H9 (cell line): ENCODE measurements around the gene SPATA6. TPM values are rescaled to one million over a fixed set of nuclear protein-coding genes. Genes with fewer than 3 reads are reported as not detected.

Experiments used
- DNase-seq: peaks from one replicate; pipeline ENCODE4 v3.0.0-alpha.2; 2017
- H2AFZ ChIP-seq: one replicate; pipeline ENCODE4 v1.6.1; 2013; ENCODE audit warnings: mild to moderate bottlenecking, low read length, control low read depth, moderate library complexity
- H2AK5ac ChIP-seq: 2 replicates; pipeline ENCODE4 v1.6.1; 2013; ENCODE audit warnings: low read length, control low read depth, mixed read lengths; ENCODE audit not compliant: insufficient read length
- H2BK120ac ChIP-seq: one replicate; pipeline ENCODE4 v1.6.1; 2013; ENCODE audit warnings: low read depth, mild to moderate bottlenecking, low read length, control low read depth, inconsistent platforms; ENCODE audit not compliant: poor library complexity, severe bottlenecking
- H2BK12ac ChIP-seq: 2 replicates; pipeline ENCODE4 v1.6.1; 2013; ENCODE audit warnings: low read length, control low read depth, mixed read lengths, low read depth; ENCODE audit not compliant: insufficient read length
- H2BK15ac ChIP-seq: 2 replicates; pipeline ENCODE4 v1.6.1; 2013; ENCODE audit warnings: low read depth, low read length, control low read depth
- H2BK20ac ChIP-seq: one replicate; pipeline ENCODE4 v1.6.1; 2013; ENCODE audit warnings: low read depth, mild to moderate bottlenecking, low read length, control low read depth, inconsistent platforms; ENCODE audit not compliant: poor library complexity, severe bottlenecking
- H2BK5ac ChIP-seq: 2 replicates; pipeline ENCODE4 v1.6.1; 2013; ENCODE audit warnings: low read length, control low read depth, mixed read lengths; ENCODE audit not compliant: insufficient read length
- H3K14ac ChIP-seq: 2 replicates; pipeline ENCODE4 v1.6.1; 2013; ENCODE audit warnings: low read length, control low read depth; ENCODE audit not compliant: insufficient read depth
- H3K18ac ChIP-seq: 2 replicates; pipeline ENCODE4 v1.6.1; 2013; ENCODE audit warnings: low read depth, mild to moderate bottlenecking, mixed read lengths, low read length, control low read depth; ENCODE audit not compliant: insufficient read length
- H3K23ac ChIP-seq: 2 replicates; pipeline ENCODE4 v1.6.1; 2013; ENCODE audit warnings: low read length, control low read depth, mixed read lengths, low read depth; ENCODE audit not compliant: insufficient read length
- H3K23me2 ChIP-seq: 2 replicates; pipeline ENCODE4 v1.6.1; 2013; ENCODE audit warnings: low read depth, mild to moderate bottlenecking, mixed read lengths, low read length, control low read depth; ENCODE audit not compliant: insufficient read length, poor library complexity, severe bottlenecking
- H3K27ac ChIP-seq: 2 replicates; pipeline ENCODE4 v1.5.1; 2013; ENCODE audit warnings: low read length, control low read depth, mixed read lengths, low read depth; ENCODE audit not compliant: insufficient read length
- H3K27me3 ChIP-seq: 2 replicates; pipeline ENCODE4 v1.6.1; 2013; ENCODE audit warnings: low read length, control low read depth, inconsistent platforms; ENCODE audit not compliant: insufficient read depth
- H3K4ac ChIP-seq: 2 replicates; pipeline ENCODE4 v1.6.1; 2013; ENCODE audit warnings: low read depth, mild to moderate bottlenecking, control low read depth, inconsistent platforms, low read length, moderate library complexity
- H3K4me1 ChIP-seq: 2 replicates; pipeline ENCODE4 v1.6.1; 2013; ENCODE audit warnings: low read length, control low read depth, inconsistent platforms; ENCODE audit not compliant: insufficient read depth
- H3K4me2 ChIP-seq: 2 replicates; pipeline ENCODE4 v1.6.1; 2013; ENCODE audit warnings: low read length, control low read depth, mixed read lengths; ENCODE audit not compliant: insufficient read length, insufficient read depth
- H3K56ac ChIP-seq: 2 replicates; pipeline ENCODE4 v1.6.1; 2013; ENCODE audit warnings: low read depth, mild to moderate bottlenecking, mixed read lengths, low read length, control low read depth; ENCODE audit not compliant: insufficient read length
- H3K79me1 ChIP-seq: 2 replicates; pipeline ENCODE4 v1.6.1; 2013; ENCODE audit warnings: low read depth, mild to moderate bottlenecking, moderate library complexity, low read length, control low read depth, inconsistent platforms; ENCODE audit not compliant: insufficient read depth, poor library complexity, severe bottlenecking
- H3K79me2 ChIP-seq: 2 replicates; pipeline ENCODE4 v1.6.1; 2013; ENCODE audit warnings: low read length, control low read depth, inconsistent platforms; ENCODE audit not compliant: insufficient read depth
- H3K9ac ChIP-seq: 2 replicates; pipeline ENCODE4 v1.6.1; 2013; ENCODE audit warnings: low read length, control low read depth, mixed read lengths; ENCODE audit not compliant: insufficient read length; ENCODE audit errors: extremely low read depth
- H3K9me3 ChIP-seq: one replicate; pipeline ENCODE4 v1.6.1; 2013; ENCODE audit warnings: low read depth, low read length, inconsistent platforms; ENCODE audit not compliant: control insufficient read depth
- H3T11ph ChIP-seq: one replicate; pipeline ENCODE4 v1.6.1; 2013; ENCODE audit warnings: mild to moderate bottlenecking, low read length, control low read depth, inconsistent platforms
- H4K20me1 ChIP-seq: one replicate; pipeline ENCODE4 v1.6.1; 2013; ENCODE audit not compliant: control insufficient read depth, insufficient read length, insufficient read depth
- H4K5ac ChIP-seq: 2 replicates; pipeline ENCODE4 v1.6.1; 2013; ENCODE audit warnings: low read depth, mild to moderate bottlenecking, mixed read lengths, low read length, control low read depth; ENCODE audit not compliant: insufficient read length
- H4K8ac ChIP-seq: replicated peaks from 2 replicates; pipeline ENCODE4 v1.6.1; 2013; ENCODE audit warnings: low read length, control low read depth, mixed read lengths, low read depth; ENCODE audit not compliant: insufficient read length
- H4K91ac ChIP-seq: 2 replicates; pipeline ENCODE4 v1.6.1; 2013; ENCODE audit warnings: low read depth, mild to moderate bottlenecking, moderate library complexity, mixed read lengths, low read length, control low read depth; ENCODE audit not compliant: insufficient read length
- H3K27ac Mint-ChIP-seq, 3 experiments: 2 replicates in 2 of 3; 3 replicates in 1 of 3; pipeline ENCODE4 v1.8.0; 2020 to 2021; ENCODE audit warnings: mixed read lengths in 3 of 3, mild to moderate bottlenecking in 1 of 3, moderate library complexity in 1 of 3
- H3K27me3 Mint-ChIP-seq: 2 replicates; pipeline ENCODE4 v1.8.0; 2021; ENCODE audit warnings: low read depth, mild to moderate bottlenecking, moderate library complexity, mixed read lengths
- H3K36me3 Mint-ChIP-seq, 3 experiments: 2 replicates in 2 of 3; 3 replicates in 1 of 3; pipeline ENCODE4 v1.8.0; 2020 to 2021; ENCODE audit warnings: low read depth in 3 of 3, mixed read lengths in 3 of 3; ENCODE audit not compliant: insufficient read depth in 1 of 3
- H3K4me1 Mint-ChIP-seq, 2 experiments: 2 replicates each; pipeline ENCODE4 v1.8.0; 2020; ENCODE audit warnings: mixed read lengths in 2 of 2
- H3K4me3 Mint-ChIP-seq, 2 experiments: 2 replicates in 1 of 2; 3 replicates in 1 of 2; pipeline ENCODE4 v1.8.0; 2020 to 2021; ENCODE audit warnings: mild to moderate bottlenecking in 2 of 2, mixed read lengths in 2 of 2, moderate library complexity in 1 of 2
- H3K9me3 Mint-ChIP-seq, 2 experiments: 2 replicates in 1 of 2; 3 replicates in 1 of 2; pipeline ENCODE4 v1.8.0; 2020; ENCODE audit warnings: mild to moderate bottlenecking in 2 of 2, mixed read lengths in 2 of 2, moderate library complexity in 1 of 2
- CTCF ChIP-seq: fragments of 200-600 bp; sonication (generic); conservative IDR thresholded peaks from 3 replicates; pipeline ENCODE4 v1.8.0; 2021; ENCODE audit warnings: antibody characterized with exemption, mild to moderate bottlenecking
- WGBS: extraction: QIAGEN DNeasy Blood & Tissue Kit; methylation state at CpG from one replicate; pipeline ENCODE4 v1.1.7; 2013; ENCODE audit warnings: missing lambda C conversion rate, low lambda C conversion rate, mixed read lengths; ENCODE audit not compliant: insufficient read length; ENCODE audit errors: extremely low coverage; 5-methylcytosine and 5-hydroxymethylcytosine counted together
- total RNA-seq: library from RNA; stranded (reverse); gene quantifications from 2 replicates; pipeline ENCODE4 v1.2.1, GENCODE V29; 2021

SPATA6 gene
- total RNA-seq, 1 experiment from 2014 or later, result 8.0 TPM

- no peaks in the 10 kb centered on the region for H4K20me1 ChIP-seq
- H3K56ac ChIP-seq, result no peak overlapping the region
- H2BK120ac ChIP-seq, result no peak overlapping the region
- no peak overlapping the region for H3K14ac ChIP-seq
- Mint-ChIP-seq H3K4me3 (no peak overlapping the region), H3K27me3 (peaks cover 3% of the 10 kb centered on the region), H3K36me3 (peaks cover 38 to 54% (median 48%) of the 10 kb centered on the region in 3 experiments), H3K9me3 (peaks cover 58 to 61% of the 10 kb centered on the region in 2 experiments), H3K4me1 (no peaks in the 10 kb centered on the region), H3K27ac (no peak overlapping the region)
- H3K9ac ChIP-seq, result no peak overlapping the region
- H3K9me3 ChIP-seq, result peaks cover 15% of the 10 kb centered on the region
- no peak overlapping the region for H2AFZ ChIP-seq
- H2BK15ac ChIP-seq, result no peak overlapping the region
- TF ChIP-seq CTCF, result no peak
- H2BK5ac ChIP-seq, result no peak overlapping the region
- no peak overlapping the region for H3K18ac ChIP-seq
- H3T11ph ChIP-seq, result no peak overlapping the region
- H3K79me2 ChIP-seq, result no peaks in the 10 kb centered on the region
- H4K8ac ChIP-seq, result no peak overlapping the region
- no peak overlapping the region for H4K91ac ChIP-seq
- no peak overlapping the region for H3K4ac ChIP-seq
- H2AK5ac ChIP-seq, result no peak overlapping the region
- H2BK12ac ChIP-seq, result no peak overlapping the region
- no peak overlapping the region for H3K4me2 ChIP-seq
- H3K4me1 ChIP-seq, result no peaks in the 10 kb centered on the region
- H3K23me2 ChIP-seq, result no peaks in the 10 kb centered on the region
- H2BK20ac ChIP-seq, result no peak overlapping the region
- no CpG with 5 or more reads among the region's 2 CpGs for WGBS
- H3K27ac ChIP-seq, result no peak overlapping the region
- no peaks in the 10 kb centered on the region for H3K79me1 ChIP-seq
- no peak overlapping the region for H3K23ac ChIP-seq
- H3K27me3 ChIP-seq, result no peaks in the 10 kb centered on the region
- no peak for DNase-seq
- H4K5ac ChIP-seq, result no peak overlapping the region
Measured at GRCh38 chr1:48371598-48371997, 100.4 kb downstream of the SPATA6 start.
